SU-DHL-6 (cell line): Measurements from ENCODE around the gene MED12L.

Experiments used
- CTCF ChIP-seq: fragments of 200-600 bp; sonication (generic); IDR thresholded peaks from one replicate; pipeline ENCODE4 v1.5.1; 2017; ENCODE audit warnings: antibody characterized with exemption, mild to moderate bottlenecking, low read length, moderate library complexity; ENCODE audit not compliant: insufficient read depth, poor library complexity, severe bottlenecking
- EZH2phosphoT487 ChIP-seq: fragments of 200-600 bp; sonication (generic), shearing (Covaris generic); conservative IDR thresholded peaks from 2 replicates; pipeline ENCODE4 v1.6.1; 2018; ENCODE audit warnings: mild to moderate bottlenecking, antibody characterized with exemption, low read length, moderate library complexity, mixed read lengths

- TF ChIP-seq CTCF (no peak), EZH2phosphoT487 (no peak)
These were observed 229.1 kb downstream of the MED12L start for GRCh38 chr3:151314593-151314992.
